CD4-positive, alpha-beta T cell (primary cell): ENCODE results near the gene OVAAL. TPM values are rescaled to one million over a fixed set of nuclear protein-coding genes. Genes with fewer than 3 reads are reported as not detected.
"Not testable (repeated sequence)": the region's sequence is repeated elsewhere in the genome, so short reads cannot be mapped to it uniquely, and the experiment has no call there.

Source experiments
- ATAC-seq: fragments of 200-7000 bp; cut with Tn5 transposase; one replicate; pipeline ENCODE4 v1.10.0; 2022; ENCODE audit warnings: mild to moderate bottlenecking; ENCODE audit not compliant: poor library complexity
- CTCF ChIA-PET: fragments of 350-600 bp; sonication (Branson Sonifier 250); formaldehyde crosslinking; loops from one replicate; lab custom pipeline; 2021; ENCODE audit warnings: antibody characterized with exemption, inconsistent platforms; lab: Charles Lee
- POLR2A ChIA-PET: fragments of 350-600 bp; sonication (Branson Sonifier 250); formaldehyde crosslinking; loops from one replicate; lab custom pipeline; 2021; ENCODE audit warnings: antibody characterized with exemption, inconsistent platforms; lab: Charles Lee
- DNase-seq, 14 experiments: peaks; one replicate each; pipeline ENCODE4 v3.0.0-alpha.2; 2013 to 2020; ENCODE audit warnings: mixed read lengths in 2 of 14
- H3K27ac ChIP-seq, 2 donors: one replicate each; pipeline versions ENCODE4 v1.5.1 to v1.7.0; 2013; ENCODE audit warnings: low read length in 2 of 2, low read depth in 1 of 2, mild to moderate bottlenecking in 1 of 2
- H3K27me3 ChIP-seq, 2 experiments: 1 replicate in 1 of 2; 2 replicates in 1 of 2; pipeline versions ENCODE4 v1.6.1 to v1.7.0; 2013; ENCODE audit warnings: low read length in 2 of 2, control low read depth in 1 of 2, mild to moderate bottlenecking in 1 of 2, moderate library complexity in 1 of 2; ENCODE audit not compliant: insufficient read depth in 2 of 2, control insufficient read depth in 1 of 2
- H3K36me3 ChIP-seq: one replicate; pipeline ENCODE4 v1.6.1; 2013; ENCODE audit warnings: low read length, control low read depth; ENCODE audit not compliant: insufficient read depth
- H3K4me1 ChIP-seq: one replicate; pipeline ENCODE4 v1.6.1; 2013; ENCODE audit warnings: low read length, control low read depth; ENCODE audit not compliant: insufficient read depth
- H3K4me3 ChIP-seq: one replicate; pipeline ENCODE4 v1.5.1; 2013; ENCODE audit warnings: mild to moderate bottlenecking, low read length, moderate library complexity
- H3K9me3 ChIP-seq, 2 experiments: 1 replicate in 1 of 2; 2 replicates in 1 of 2; pipeline versions ENCODE4 v1.6.1 to v1.7.0; 2013; ENCODE audit warnings: low read length in 2 of 2, mild to moderate bottlenecking in 2 of 2, control low read depth in 1 of 2, moderate library complexity in 1 of 2; ENCODE audit not compliant: control insufficient read depth in 1 of 2, insufficient read depth in 1 of 2
- H3K27ac Mint-ChIP-seq: one replicate; pipeline ENCODE4 v1.8.0; 2020; ENCODE audit warnings: mixed read lengths
- H3K27me3 Mint-ChIP-seq: one replicate; pipeline ENCODE4 v1.8.0; 2021; ENCODE audit warnings: mixed read lengths
- H3K36me3 Mint-ChIP-seq: one replicate; pipeline ENCODE4 v1.8.0; 2021; ENCODE audit warnings: low read depth, mixed read lengths
- H3K4me1 Mint-ChIP-seq: one replicate; pipeline ENCODE4 v1.8.0; 2021; ENCODE audit warnings: low read depth, mixed read lengths
- H3K4me3 Mint-ChIP-seq: one replicate; pipeline ENCODE4 v1.8.0; 2020; ENCODE audit warnings: mild to moderate bottlenecking, mixed read lengths
- H3K9me3 Mint-ChIP-seq: one replicate; pipeline ENCODE4 v1.8.0; 2020; ENCODE audit warnings: mixed read lengths
- intact Hi-C, 2 experiments: fragments of 100-400 bp; cut with DNase I in 1 of 2; cut with micrococcal nuclease in 1 of 2; formaldehyde crosslinking; loops; one replicate each; pipeline versions ENCODE4 v1.15.1 to v1.9.0; 2023 to 2025; cut with DNase I, micrococcal nuclease
- total RNA-seq, 174 experiments: library from RNA in 2 of 174; stranded (reverse) in 2 of 174; gene quantifications; one replicate each; pipeline ENCODE4 v1.2.3 and lab custom pipeline; 2021 to 2026
- TF ChIP-seq, protein P1 (sequence below): fragments of 200-600 bp; IDR thresholded peaks from one replicate; pipeline ENCODE4 v1.8.0; 2022; ENCODE audit warnings: antibody characterized with exemption, mild to moderate bottlenecking

The OVAAL gene
- total RNA-seq, 2 experiments from 2014 or later = not detected

DNA sequence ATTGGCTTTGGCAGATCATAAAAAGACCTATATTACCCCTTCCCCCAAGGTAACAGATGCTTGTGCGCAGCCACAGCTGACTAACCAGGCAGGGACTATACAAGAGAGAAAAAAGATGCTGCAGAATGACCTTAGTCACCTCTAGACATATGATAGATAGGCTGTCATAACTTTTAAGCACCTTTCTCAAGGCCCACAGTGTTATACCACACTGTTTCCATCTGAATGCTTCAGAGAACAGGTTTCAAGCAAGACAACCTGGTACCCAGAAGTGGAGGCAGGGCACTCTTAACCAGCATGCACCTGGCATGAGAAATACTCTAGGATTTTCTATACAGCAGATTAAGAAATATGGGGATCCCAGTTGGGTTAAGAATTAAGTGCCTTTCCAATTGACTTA is 12.8 kb upstream of the OVAAL start:
- Mint-ChIP-seq H3K4me1 (no peaks in the 10 kb centered on the region), H3K36me3 (no peaks in the 10 kb centered on the region), H3K4me3 (no peak overlapping the region), H3K9me3 (no peaks in the 10 kb centered on the region), H3K27ac (no peak overlapping the region), H3K27me3 (no peaks in the 10 kb centered on the region)
- ChIA-PET CTCF (no interaction called here), POLR2A (no interaction called here)
- intact Hi-C loops = no loop called here
- no peak overlapping the region for H3K4me3 ChIP-seq
- no peak overlapping the region for H3K27ac ChIP-seq
- no peaks in the 10 kb centered on the region for H3K36me3 ChIP-seq
- no peaks in the 10 kb centered on the region for H3K27me3 ChIP-seq
- ATAC-seq = no peak
- DNase-seq = no peak
- H3K9me3 ChIP-seq = no peaks in the 10 kb centered on the region
- TF ChIP-seq, protein P1, sequence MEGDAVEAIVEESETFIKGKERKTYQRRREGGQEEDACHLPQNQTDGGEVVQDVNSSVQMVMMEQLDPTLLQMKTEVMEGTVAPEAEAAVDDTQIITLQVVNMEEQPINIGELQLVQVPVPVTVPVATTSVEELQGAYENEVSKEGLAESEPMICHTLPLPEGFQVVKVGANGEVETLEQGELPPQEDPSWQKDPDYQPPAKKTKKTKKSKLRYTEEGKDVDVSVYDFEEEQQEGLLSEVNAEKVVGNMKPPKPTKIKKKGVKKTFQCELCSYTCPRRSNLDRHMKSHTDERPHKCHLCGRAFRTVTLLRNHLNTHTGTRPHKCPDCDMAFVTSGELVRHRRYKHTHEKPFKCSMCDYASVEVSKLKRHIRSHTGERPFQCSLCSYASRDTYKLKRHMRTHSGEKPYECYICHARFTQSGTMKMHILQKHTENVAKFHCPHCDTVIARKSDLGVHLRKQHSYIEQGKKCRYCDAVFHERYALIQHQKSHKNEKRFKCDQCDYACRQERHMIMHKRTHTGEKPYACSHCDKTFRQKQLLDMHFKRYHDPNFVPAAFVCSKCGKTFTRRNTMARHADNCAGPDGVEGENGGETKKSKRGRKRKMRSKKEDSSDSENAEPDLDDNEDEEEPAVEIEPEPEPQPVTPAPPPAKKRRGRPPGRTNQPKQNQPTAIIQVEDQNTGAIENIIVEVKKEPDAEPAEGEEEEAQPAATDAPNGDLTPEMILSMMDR = no peak
- H3K4me1 ChIP-seq = no peaks in the 10 kb centered on the region

DNA sequence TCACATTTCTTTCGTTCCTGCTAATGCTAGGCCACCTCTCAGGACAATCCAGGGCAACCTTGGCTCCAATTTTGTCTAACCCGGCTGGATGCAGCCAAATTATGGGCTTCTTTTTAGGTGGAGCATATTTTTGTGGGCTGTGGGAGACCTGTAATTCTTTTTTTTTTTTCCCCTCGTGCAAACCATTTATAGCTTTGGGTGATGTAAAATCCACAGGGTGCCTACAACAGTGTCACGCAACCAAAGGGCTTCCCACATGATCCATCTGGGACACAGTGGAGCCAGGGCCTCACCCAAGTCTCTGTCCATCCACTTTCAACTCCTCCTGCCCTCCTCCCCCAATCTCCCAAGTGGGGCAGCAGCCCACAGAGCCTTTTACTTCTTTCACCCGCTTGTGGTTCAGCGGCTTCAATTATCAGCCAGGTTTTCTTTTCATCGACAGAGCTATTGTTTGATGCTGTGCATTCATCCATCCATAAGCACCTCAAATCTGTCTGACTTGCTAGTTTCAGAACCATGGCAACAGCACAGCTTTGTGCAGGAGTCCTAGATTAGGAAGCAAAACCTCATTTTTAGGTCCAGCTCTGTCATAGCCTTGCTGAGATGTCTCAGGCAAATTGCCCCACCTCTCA is 10.0 kb upstream of the OVAAL start:
- DNase-seq (no peak), ATAC-seq (no peak)
- H3K4me3 ChIP-seq = no peak overlapping the region
- intact Hi-C loops = no loop called here
- TF ChIP-seq, protein P1 = no peak
- no peaks in the 10 kb centered on the region for H3K27me3 Mint-ChIP-seq
- no peaks in the 10 kb centered on the region for H3K4me1 ChIP-seq
- H3K27ac Mint-ChIP-seq = no peak overlapping the region
- CTCF ChIA-PET = no interaction called here
- no peaks in the 10 kb centered on the region for H3K4me1 Mint-ChIP-seq
- POLR2A ChIA-PET = interaction anchor here (0.6 kb wide), 1 partner anchor 8 kb away, joined by 3 read pairs; no protein-coding TSS in a partner anchor
- no peak overlapping the region for H3K27ac ChIP-seq
- no peaks in the 10 kb centered on the region for H3K27me3 ChIP-seq
- no peaks in the 10 kb centered on the region for H3K9me3 Mint-ChIP-seq
- no peaks in the 10 kb centered on the region for H3K9me3 ChIP-seq
- no peak overlapping the region for H3K4me3 Mint-ChIP-seq
- no peaks in the 10 kb centered on the region for H3K36me3 Mint-ChIP-seq
- no peaks in the 10 kb centered on the region for H3K36me3 ChIP-seq

DNA sequence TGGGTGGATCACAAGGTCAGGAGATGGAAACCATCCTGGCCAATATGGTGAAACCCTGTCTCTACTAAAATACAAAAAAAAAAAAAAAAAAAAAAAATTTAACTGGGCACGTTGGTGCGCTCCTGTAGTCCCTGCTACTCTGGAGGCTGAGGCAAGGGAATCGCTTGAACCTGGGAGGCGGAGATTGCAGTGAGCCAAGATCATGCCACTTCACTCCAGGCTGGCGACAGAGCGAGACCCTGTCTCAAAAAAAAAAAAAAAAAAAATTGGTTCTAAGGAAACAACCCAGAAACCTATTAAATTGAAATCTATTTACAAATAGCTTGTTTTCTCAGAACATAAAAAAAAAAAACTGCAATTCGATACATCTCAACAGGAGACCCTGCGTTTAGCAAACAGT is 9.0 kb upstream of the OVAAL start:
- DNase-seq, H3K4me1 ChIP-seq, H3K4me3 ChIP-seq, POLR2A ChIA-PET, H3K36me3 Mint-ChIP-seq, ATAC-seq, H3K36me3 ChIP-seq, H3K27me3 ChIP-seq, H3K9me3 Mint-ChIP-seq, H3K4me3 Mint-ChIP-seq, intact Hi-C loops, H3K27ac Mint-ChIP-seq, H3K27me3 Mint-ChIP-seq, H3K9me3 ChIP-seq, H3K27ac ChIP-seq, H3K4me1 Mint-ChIP-seq: not testable (repeated sequence)
- CTCF ChIA-PET = interaction anchor here (0.7 kb wide), 1 partner anchor 426 kb away, joined by 5 read pairs; no protein-coding TSS in a partner anchor

DNA sequence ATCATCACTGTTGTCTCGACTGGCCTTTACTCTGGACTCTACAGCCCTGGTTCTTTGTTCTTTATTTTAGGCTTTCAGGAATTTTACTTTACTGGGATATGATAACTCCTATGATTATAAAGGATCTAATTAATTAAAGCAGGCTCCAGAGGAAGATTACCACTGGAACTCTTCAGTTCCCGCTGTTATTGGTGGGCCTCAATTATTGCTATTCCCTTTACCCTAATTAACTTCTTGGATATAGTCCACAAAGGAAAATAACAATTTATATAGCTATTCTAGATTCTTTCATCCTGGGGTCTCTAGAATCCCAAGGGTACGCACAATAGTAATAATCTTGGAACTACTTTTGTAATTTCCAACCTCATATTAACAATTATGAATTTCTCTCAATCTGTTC is 8.5 kb upstream of the OVAAL start:
- no peak for ATAC-seq
- TF ChIP-seq, protein P1 = no peak
- Histone ChIP-seq H3K36me3 (no peaks in the 10 kb centered on the region), H3K4me3 (no peak overlapping the region), H3K9me3 (no peaks in the 10 kb centered on the region), H3K27me3 (no peaks in the 10 kb centered on the region), H3K4me1 (no peaks in the 10 kb centered on the region), H3K27ac (no peak overlapping the region)
- Mint-ChIP-seq H3K27ac (no peak overlapping the region), H3K36me3 (no peaks in the 10 kb centered on the region), H3K9me3 (no peaks in the 10 kb centered on the region), H3K27me3 (no peaks in the 10 kb centered on the region), H3K4me3 (no peak overlapping the region), H3K4me1 (no peaks in the 10 kb centered on the region)
- intact Hi-C loops = no loop called here
- CTCF ChIA-PET = interaction anchor here (0.7 kb wide), 1 partner anchor 425 kb away, joined by 5 read pairs; no protein-coding TSS in a partner anchor
- no peak for DNase-seq
- POLR2A ChIA-PET = no interaction called here
